ENCODE measurements around the gene MYO3B.

- TF ChIP-seq CTCF (IDR thresholded peaks at IDR 0.05) (no peak), POLR2A (IDR thresholded peaks at IDR 0.05) (no peak)
Observed at GRCh38 chr2:170651624-170652325, 473.8 kb downstream of the MYO3B start.
